Left ventricle myocardium superior (tissue), 1 donor: ENCODE measurements around the gene TBX1. TPM values are rescaled to one million over a fixed set of nuclear protein-coding genes. Genes with fewer than 3 reads are reported as not detected.
"Not testable (repeated sequence)": the region's sequence is repeated elsewhere in the genome, so short reads cannot be mapped to it uniquely, and the experiment has no call there.

ENCODE experiments used
- ATAC-seq: fragments of 200-7000 bp; cut with Tn5 transposase; one replicate; pipeline ENCODE4 v1.9.1; 2020; ENCODE audit warnings: mild to moderate bottlenecking, moderate library complexity
- DNase-seq: peaks from one replicate; pipeline ENCODE4 v3.0.0-alpha.2; 2020
- intact Hi-C: fragments of 100-400 bp; cut with micrococcal nuclease; formaldehyde crosslinking; loops from one replicate; pipeline ENCODE4 v1.11.0; 2022
- total RNA-seq: library from RNA; stranded (reverse); fragmentation: NEBNext Ultra II Directional; extraction: Animal tissue kit (Norgen Biotek cat#: 25700); gene quantifications from one replicate; pipeline ENCODE4 v1.2.1, GENCODE V29; 2021
- donor health status: DM: no; HTN: yes; CAD: no; lungs with severe emphysema.

TBX1 gene
- total RNA-seq, 1 donor from 2014 or later, result 3.6 TPM

DNA sequence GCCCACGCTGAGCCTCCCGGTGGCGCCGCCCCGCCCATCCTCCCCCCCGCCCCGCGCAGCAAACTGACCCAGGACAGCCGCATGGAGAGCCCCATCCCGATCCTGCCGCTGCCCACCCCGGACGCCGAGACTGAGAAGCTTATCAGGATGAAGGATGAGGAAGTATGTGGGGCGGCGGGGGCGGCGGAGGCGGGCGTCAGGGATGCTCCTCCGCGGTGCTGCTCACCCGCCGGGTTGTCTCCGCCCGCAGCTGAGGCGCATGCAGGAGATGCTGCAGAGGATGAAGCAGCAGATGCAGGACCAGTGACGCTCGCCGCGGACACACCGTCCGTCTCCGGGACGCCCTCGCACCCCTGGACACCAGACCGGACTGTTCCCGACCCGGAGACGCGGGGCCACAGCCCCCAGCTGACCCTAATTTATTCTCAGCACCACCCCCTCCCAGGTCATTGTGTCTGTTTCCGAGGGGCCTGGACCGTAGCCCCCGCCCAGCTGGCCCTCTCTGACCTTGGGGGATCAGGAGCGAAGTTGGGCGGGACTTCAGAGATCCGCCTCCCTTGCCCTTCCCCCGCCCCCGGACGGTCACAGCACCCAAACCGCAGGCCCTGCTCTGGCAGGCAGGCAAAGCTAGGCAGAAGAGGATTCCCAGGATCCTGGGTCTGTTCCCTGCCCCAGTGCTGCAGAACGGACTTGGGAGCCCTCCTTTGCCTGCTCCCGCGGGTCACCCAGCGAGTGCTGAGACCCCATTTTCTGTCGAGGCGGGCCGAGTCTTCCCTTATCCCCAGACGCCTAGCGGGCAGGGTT is 38.2 kb upstream of the TBX1 start:
- ATAC-seq, result peak; percentile 20
- intact Hi-C loops, result no loop called here
- peak; percentile 71 for DNase-seq

DNA sequence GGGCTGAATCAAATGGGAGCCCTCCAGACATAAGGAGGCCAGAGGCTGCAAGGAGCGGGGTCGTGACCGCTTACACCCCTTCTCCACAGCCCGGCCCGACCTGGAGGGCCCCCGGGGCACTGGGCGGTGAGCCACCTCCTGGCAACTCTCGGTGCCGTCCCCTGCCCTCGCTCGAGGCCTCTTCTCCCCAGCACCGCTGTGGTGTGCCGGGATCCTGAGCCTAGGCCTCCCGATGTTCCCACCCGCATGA is 37.7 kb upstream of the TBX1 start:
- DNase-seq (no peak), ATAC-seq (peak; percentile 1)
- intact Hi-C loops, result no loop called here

GRCh38 chr22:19723232-19723982 is 37.2 kb upstream of the TBX1 start, which contains the start of gene GP1BB:
Gene GP1BB, plus strand, starts transcription at chr22:19723539. Its CDS starts 31 bp downstream, at chr22:19723570.
- peak; percentile 71 for ATAC-seq
- intact Hi-C loops, result no loop called here
- peak; percentile 84 for DNase-seq

DNA sequence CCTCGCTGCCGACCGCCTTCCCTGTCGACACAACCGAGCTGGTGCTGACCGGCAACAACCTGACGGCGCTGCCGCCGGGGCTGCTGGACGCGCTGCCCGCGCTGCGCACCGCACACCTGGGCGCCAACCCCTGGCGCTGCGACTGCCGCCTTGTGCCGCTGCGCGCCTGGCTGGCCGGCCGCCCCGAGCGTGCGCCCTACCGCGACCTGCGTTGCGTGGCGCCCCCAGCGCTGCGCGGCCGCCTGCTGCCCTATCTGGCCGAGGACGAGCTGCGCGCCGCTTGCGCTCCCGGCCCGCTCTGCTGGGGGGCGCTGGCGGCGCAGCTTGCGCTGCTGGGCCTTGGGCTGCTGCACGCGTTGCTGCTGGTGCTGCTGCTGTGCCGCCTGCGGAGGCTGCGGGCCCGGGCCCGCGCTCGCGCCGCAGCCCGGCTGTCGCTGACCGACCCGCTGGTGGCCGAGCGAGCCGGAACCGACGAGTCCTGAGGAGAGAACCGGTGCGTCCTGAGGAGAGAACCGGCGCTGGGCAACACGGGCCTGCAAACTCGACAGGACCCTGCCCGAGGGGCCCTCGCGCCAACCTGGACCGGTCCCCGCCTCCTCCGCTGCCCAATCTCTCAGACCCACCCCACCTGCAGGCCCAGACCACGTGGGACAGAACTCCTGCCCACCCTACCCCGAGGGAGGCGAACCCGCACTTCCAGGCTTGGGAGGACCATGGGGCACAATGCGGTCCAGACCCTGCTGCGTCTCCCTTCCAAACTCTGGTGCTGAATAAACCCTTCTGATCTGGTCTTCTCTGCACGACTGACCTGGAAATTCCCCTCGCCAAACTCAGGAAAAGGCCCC is 36.4 kb upstream of the TBX1 start:
- peak; percentile 22 for ATAC-seq

GRCh38 chr22:19724927-19725661 is 35.5 kb upstream of the TBX1 start:
- intact Hi-C loops, result no loop called here
- ATAC-seq (no peak), DNase-seq (no peak)

More for the DNA sequence above, 36.4 kb upstream of the TBX1 start:
- intact Hi-C loops, result no loop called here
- DNase-seq, result peak; percentile 70

DNA sequence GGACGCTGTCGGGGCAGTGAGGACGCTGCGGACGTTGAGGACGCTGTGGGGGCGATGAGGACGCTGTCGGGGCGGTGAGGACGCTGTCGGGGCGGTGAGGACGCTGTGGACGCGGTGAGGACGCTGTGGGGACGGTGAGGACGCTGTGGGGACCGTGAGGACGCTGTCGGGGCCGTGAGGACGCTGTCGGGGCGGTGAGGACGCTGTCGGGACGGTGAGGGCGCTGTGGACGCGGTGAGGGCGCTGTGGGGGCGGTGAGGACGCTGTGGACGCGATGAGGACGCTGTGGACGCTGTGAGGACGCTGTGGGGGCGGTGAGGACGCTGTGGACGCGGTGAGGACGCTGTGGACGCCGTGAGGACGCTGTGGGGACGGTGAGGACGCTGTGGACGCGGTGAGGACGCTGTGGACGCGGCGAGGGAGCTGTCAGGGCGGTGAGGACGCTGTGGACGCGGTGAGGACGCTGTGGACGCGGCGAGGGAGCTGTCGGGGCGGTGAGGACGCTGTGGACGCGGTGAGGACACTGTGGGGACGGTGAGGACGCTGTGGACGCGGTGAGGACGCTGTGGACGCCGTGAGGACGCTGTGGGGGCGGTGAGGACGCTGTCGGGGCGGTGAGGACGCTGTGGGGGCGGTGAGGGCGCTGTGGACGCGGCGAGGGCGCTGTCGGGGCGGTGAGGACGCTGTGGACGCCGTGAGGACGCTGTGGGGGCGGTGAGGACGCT is 34.4 kb upstream of the TBX1 start:
- DNase-seq, ATAC-seq, intact Hi-C loops: not testable (repeated sequence)

- ATAC-seq, result no peak
- intact Hi-C loops, result no loop called here
- no peak for DNase-seq
Observed at GRCh38 chr22:19727310-19728150, 33.0 kb upstream of the TBX1 start.

DNA sequence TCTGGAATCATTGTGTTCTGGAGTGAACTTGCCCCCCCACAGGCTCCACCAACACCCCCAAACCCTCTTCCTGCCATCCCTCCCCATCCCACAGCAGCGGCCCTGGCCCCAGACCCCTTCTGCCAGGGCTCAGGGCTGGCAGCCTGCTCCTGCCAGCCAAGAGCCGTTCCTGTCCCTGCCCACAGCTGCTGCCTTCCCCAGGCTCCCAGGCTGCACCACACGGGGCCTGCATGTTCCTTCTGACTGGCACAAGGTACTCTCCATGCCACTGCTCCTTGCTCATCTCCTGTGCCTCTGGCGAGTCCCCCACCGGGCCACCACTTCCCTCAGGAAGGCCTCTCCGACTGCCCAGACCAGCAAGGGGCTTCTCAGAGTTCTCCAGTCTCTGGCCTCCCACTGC is 32.3 kb upstream of the TBX1 start:
- intact Hi-C loops, result no loop called here

GRCh38 chr22:19728836-19729235 is 31.7 kb upstream of the TBX1 start:
- ATAC-seq (no peak), DNase-seq (no peak)
- intact Hi-C loops, result no loop called here

More for the DNA sequence above, 32.3 kb upstream of the TBX1 start:
- no peak for DNase-seq
- no peak for ATAC-seq

GRCh38 chr22:19729507-19729906 is 31.1 kb upstream of the TBX1 start:
- DNase-seq, result no peak
- no peak for ATAC-seq
- intact Hi-C loops, result no loop called here

GRCh38 chr22:19730198-19730597 is 30.4 kb upstream of the TBX1 start:
- peak; percentile 6 for ATAC-seq
- intact Hi-C loops, result loop anchor here (5.0 kb wide), 1 partner anchor 182 kb away; no protein-coding TSS in a partner anchor
- no peak for DNase-seq

DNA sequence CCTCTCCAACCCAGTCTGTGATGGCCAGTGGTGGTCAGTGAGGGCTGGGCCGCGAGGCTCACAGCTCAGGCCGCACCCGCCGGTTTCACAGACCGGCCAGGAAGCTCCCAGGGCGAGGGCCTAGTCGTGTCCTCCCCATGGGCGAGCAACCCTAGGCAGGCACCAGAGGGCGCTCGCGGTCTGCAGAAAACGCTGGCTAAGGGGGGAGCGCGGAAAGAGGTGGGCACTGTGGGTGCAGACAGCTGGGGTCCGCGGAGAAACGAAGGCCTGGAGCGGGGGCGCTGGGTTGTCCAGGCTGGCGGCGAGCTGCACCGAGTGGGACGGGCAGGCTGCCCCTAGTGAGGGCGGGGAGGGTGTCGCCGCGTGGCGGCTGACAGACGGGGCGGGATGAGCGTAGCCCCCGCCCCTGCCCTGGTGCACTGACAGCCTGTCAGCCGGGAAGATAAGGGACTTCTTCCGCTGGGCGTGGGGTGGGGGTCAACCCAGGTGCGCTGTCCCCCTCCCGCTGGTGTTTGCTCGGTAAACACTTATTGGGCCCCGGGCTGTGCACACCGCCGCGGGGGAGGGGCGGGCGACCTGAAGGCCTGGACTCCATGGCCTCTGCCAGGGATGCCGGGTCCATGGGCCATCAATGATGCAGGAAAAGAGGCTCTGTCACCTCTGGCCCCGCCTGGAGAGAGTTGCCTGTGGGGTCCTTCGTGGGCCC is 29.8 kb upstream of the TBX1 start:
- DNase-seq, result peak; percentile 92
- ATAC-seq, result peak; percentile 92
- intact Hi-C loops, result loop anchor here (5.0 kb wide), 1 partner anchor 181 kb away; no protein-coding TSS in a partner anchor

GRCh38 chr22:19731361-19732135 is 29.0 kb upstream of the TBX1 start:
- intact Hi-C loops, result loop anchor here (5.0 kb wide), 1 partner anchor 181 kb away; no protein-coding TSS in a partner anchor
- DNase-seq (no peak), ATAC-seq (no peak)

GRCh38 chr22:19732403-19733113 is 28.0 kb upstream of the TBX1 start:
- intact Hi-C loops, result loop anchor here (5.0 kb wide), 1 partner anchor 180 kb away; no protein-coding TSS in a partner anchor
- DNase-seq (no peak), ATAC-seq (no peak)

- no peak for ATAC-seq
- no peak for DNase-seq
- intact Hi-C loops, result loop anchor here (5.0 kb wide), 1 partner anchor 179 kb away; no protein-coding TSS in a partner anchor
Observed at GRCh38 chr22:19733755-19734154, 26.8 kb upstream of the TBX1 start.
